A549 (cell line): ENCODE measurements around the gene RUNX1. TPM values are rescaled to one million over a fixed set of nuclear protein-coding genes. Genes with fewer than 3 reads are reported as not detected.
A peak's percentile ranks its signal among the peaks of the same experiment; 100 is the strongest.

Source experiments
- ATAC-seq, 2 experiments: fragments of 200-7000 bp in 1 of 2; fragments of >200 bp in 1 of 2; cut with Nextera tagmentation in 1 of 2; cut with Tn5 transposase in 1 of 2; 3 replicates each; pipeline versions ENCODE4 v1.8.0 to v1.9.1; 2018 to 2020; ENCODE audit warnings: mild to moderate bottlenecking in 1 of 2, moderate library complexity in 1 of 2
- CTCF ChIA-PET: fragments of 300-600 bp; sonication (Branson Sonifier 250); formaldehyde crosslinking; extraction: SDS; loops from one replicate; lab custom pipeline; 2021; ENCODE audit warnings: antibody characterized with exemption, inconsistent platforms; lab: Yijun Ruan, JAX
- POLR2A ChIA-PET: fragments of 350-600 bp; formaldehyde crosslinking; extraction: SDS; loops from one replicate; lab custom pipeline; 2021; ENCODE audit warnings: antibody characterized with exemption, inconsistent platforms; lab: Yijun Ruan, JAX
- DNase-seq, 2 experiments: peaks; one replicate each; pipeline versions ENCODE4 v3.0.0 to v3.0.0-alpha.2; 2011 to 2016; ENCODE audit warnings: low read depth in 1 of 2, low spot score in 1 of 2
- FAIRE-seq: peaks from 2 replicates; lab custom pipeline; 2011; peaks lifted over from hg19 to GRCh38; lab: Jason Lieb, UNC
- H3K27ac ChIP-seq, 2 experiments: fragments of >200 bp; sonication (Bioruptor Twin); formaldehyde crosslinking; 3 replicates each; pipeline ENCODE4 v1.5.1; 2016 to 2017
- H3K4me1 ChIP-seq: fragments of >200 bp; sonication (Bioruptor Twin); formaldehyde crosslinking; 3 replicates; pipeline ENCODE4 v1.6.1; 2016
- H3K4me2 ChIP-seq: fragments of >200 bp; sonication (Bioruptor Twin); formaldehyde crosslinking; 3 replicates; pipeline ENCODE4 v1.6.1; 2016
- H3K4me3 ChIP-seq: fragments of >200 bp; sonication (Bioruptor Twin); formaldehyde crosslinking; 3 replicates; pipeline ENCODE4 v1.5.1; 2016
- H3K9me3 ChIP-seq: fragments of >200 bp; sonication (Bioruptor Twin); formaldehyde crosslinking; 3 replicates; pipeline ENCODE4 v1.6.1; 2016
- ATOH8 ChIP-seq: fragments of 250-450 bp; sonication (Bioruptor Pico); IDR thresholded peaks from 2 replicates; pipeline ENCODE4 v1.5.0; 2020; ENCODE audit warnings: low read depth, mild to moderate bottlenecking, moderate library complexity
- BCL3 ChIP-seq: fragments of >200 bp; sonication (Bioruptor Twin); formaldehyde crosslinking; IDR thresholded peaks from 3 replicates; pipeline ENCODE4 v1.6.1; 2016
- CBX2 ChIP-seq: fragments of 200-600 bp; sonication (generic); IDR thresholded peaks from 2 replicates; pipeline ENCODE4 v1.6.1; 2016; ENCODE audit warnings: low read depth, mild to moderate bottlenecking, borderline replicate concordance
- CBX8 ChIP-seq: fragments of 200-600 bp; sonication (generic); IDR thresholded peaks from 2 replicates; pipeline ENCODE4 v1.6.1; 2016
- CHD2 ChIP-seq: fragments of 150-350 bp; IDR thresholded peaks from 2 replicates; pipeline ENCODE4 v1.6.1; 2014; ENCODE audit warnings: low read length; ENCODE audit not compliant: partially characterized antibody
- ELK1 ChIP-seq: fragments of 150-350 bp; IDR thresholded peaks from 2 replicates; pipeline ENCODE4 v1.6.1; 2014; ENCODE audit warnings: low read depth, mild to moderate bottlenecking, low read length
- FOSB ChIP-seq: fragments of 250-450 bp; sonication (Bioruptor Pico); IDR thresholded peaks from 2 replicates; pipeline ENCODE4 v1.5.0; 2020; ENCODE audit warnings: mild to moderate bottlenecking, moderate library complexity
- FOXS1 ChIP-seq: fragments of 250-450 bp; sonication (Bioruptor Pico); IDR thresholded peaks from 2 replicates; pipeline ENCODE4 v1.5.0; 2020; ENCODE audit warnings: mild to moderate bottlenecking, moderate library complexity
- GATA3 ChIP-seq: IDR thresholded peaks from 2 replicates; pipeline ENCODE4 v1.6.1; 2012; ENCODE audit warnings: borderline replicate concordance
- HOXB13 ChIP-seq: fragments of 250-450 bp; sonication (Bioruptor Pico); IDR thresholded peaks from 2 replicates; pipeline ENCODE4 v1.5.0; 2020; ENCODE audit warnings: low read depth, mild to moderate bottlenecking, moderate library complexity
- HOXB5 ChIP-seq: fragments of 250-450 bp; sonication (Bioruptor Pico); IDR thresholded peaks from 2 replicates; pipeline ENCODE4 v1.5.0; 2020; ENCODE audit warnings: mild to moderate bottlenecking, moderate library complexity
- JUN ChIP-seq, 2 experiments: fragments of >200 bp; sonication (Bioruptor Twin); formaldehyde crosslinking; IDR thresholded peaks; 2 replicates in 1 of 2; 3 replicates in 1 of 2; pipeline ENCODE4 v1.6.1; 2016 to 2017
- KDM1A ChIP-seq: fragments of 200-600 bp; sonication (generic); IDR thresholded peaks from 2 replicates; pipeline ENCODE4 v1.6.1; 2016; ENCODE audit warnings: low read depth, mild to moderate bottlenecking
- MAFK ChIP-seq: fragments of 450-650 bp; IDR thresholded peaks from 2 replicates; pipeline ENCODE4 v1.6.1; 2014; ENCODE audit not compliant: partially characterized antibody
- POLR2A ChIP-seq: IDR thresholded peaks from 2 replicates; pipeline ENCODE4 v1.6.1; 2012; ENCODE audit warnings: mild to moderate bottlenecking, low read length
- POLR2AphosphoS2 ChIP-seq: conservative IDR thresholded peaks from 2 replicates; pipeline ENCODE4 v1.6.1; 2012; ENCODE audit warnings: low read length, improper control_type of control experiment, inconsistent platforms
- RARB ChIP-seq: fragments of 250-450 bp; sonication (Bioruptor Pico); IDR thresholded peaks from 2 replicates; pipeline ENCODE4 v1.8.0; 2021; ENCODE audit warnings: mild to moderate bottlenecking, moderate library complexity
- RNF2 ChIP-seq: fragments of 200-600 bp; sonication (generic); IDR thresholded peaks from 2 replicates; pipeline ENCODE4 v1.6.1; 2016; ENCODE audit warnings: low read depth, mild to moderate bottlenecking, antibody characterized with exemption, moderate library complexity, borderline replicate concordance
- SMC3 ChIP-seq: fragments of >200 bp; sonication (Bioruptor Twin); formaldehyde crosslinking; IDR thresholded peaks from 3 replicates; pipeline ENCODE4 v1.6.1; 2018; ENCODE audit warnings: inconsistent platforms
- ZC3H11A ChIP-seq: fragments of 450-650 bp; IDR thresholded peaks from 2 replicates; pipeline ENCODE4 v1.6.1; 2014; ENCODE audit warnings: antibody characterized with exemption, mild to moderate bottlenecking
- WGBS: methylation state at CpG from one replicate; pipeline ENCODE4 v1.1.6; 2017; ENCODE audit errors: missing lambda C conversion rate; 5-methylcytosine and 5-hydroxymethylcytosine counted together
- polyA plus RNA-seq, 4 experiments: library from polyadenylated mRNA; depleted of rRNA in 3 of 4; stranded (reverse); fragments of >200 nt; fragmentation: RNase III in 1 of 4; extraction: RNeasy Plus Mini Kit Qiagen cat#74134 plus additional on column Dnase treatment in 1 of 4; gene quantifications; 2 replicates in 3 of 4; 3 replicates in 1 of 4; pipeline ENCODE4 v1.2.3, GENCODE V29; 2011 to 2017

Gene RUNX1
- polyA plus RNA-seq, 2 of the 4 experiments (the other 2 are of a cell fraction): 5.5 TPM

- ChIA-PET CTCF (no interaction called here), POLR2A (no interaction called here)
- no peak overlapping the region for H3K4me2 ChIP-seq
These were observed 229.6 kb downstream of the RUNX1 start for GRCh38 chr21:34819357-34819999.

GRCh38 chr21:34818662-34819158 lies 230.4 kb downstream of the RUNX1 start:
- 83% methylated on average over 7 of the region's 8 CpGs for WGBS
- DNase-seq (no peak), ATAC-seq (no peak), FAIRE-seq (no peak)
- ChIA-PET CTCF (interaction anchor here (1.1 kb wide), 1 partner anchor 125 kb away, joined by 4 read pairs; no protein-coding TSS in a partner anchor), POLR2A (no interaction called here)
- Histone ChIP-seq H3K4me2 (no peak overlapping the region), H3K27ac (peak overlapping the region in 1 of 2 experiments; percentile 50; a peak in 2 of 6 replicates), H3K4me1 (peaks cover 27% of the 10 kb centered on the region), H3K4me3 (no peak overlapping the region), H3K9me3 (no peaks in the 10 kb centered on the region)
- no peak for TF ChIP-seq FOXS1 (CRISPR knock-in tag)
- no peak for TF ChIP-seq ELK1
- TF ChIP-seq KDM1A: no peak

More at GRCh38 chr21:34819357-34819999, 229.6 kb downstream of the RUNX1 start:
- no peak for FAIRE-seq
- no peak overlapping the region for H3K4me3 ChIP-seq
- H3K9me3 ChIP-seq: no peaks in the 10 kb centered on the region
- no peak for DNase-seq
- peak overlapping the region in 1 of 2 experiments; percentile 50; a peak in 1 of 6 replicates for H3K27ac ChIP-seq
- WGBS: 98% methylated on average over 13 of the region's 15 CpGs
- peaks cover 19% of the 10 kb centered on the region for H3K4me1 ChIP-seq
- TF ChIP-seq FOXS1 (CRISPR knock-in tag): no peak
- TF ChIP-seq FOSB (CRISPR knock-in tag): no peak
- TF ChIP-seq, all 56 proteins: peak for 0
- no peak for ATAC-seq

- Histone ChIP-seq H3K9me3 (no peaks in the 10 kb centered on the region), H3K4me2 (no peak overlapping the region), H3K4me1 (peaks cover 33% of the 10 kb centered on the region), H3K27ac (peak overlapping the region in 1 of 2 experiments; percentile 50; a peak in 2 of 6 replicates), H3K4me3 (no peak overlapping the region)
- FAIRE-seq: no peak
- no peak for DNase-seq
- no peak for ATAC-seq
- CTCF ChIA-PET: interaction anchor here (1.1 kb wide), 1 partner anchor 124 kb away, joined by 4 read pairs; no protein-coding TSS in a partner anchor
- POLR2A ChIA-PET: no interaction called here
- 90% methylated on average over 13 of the region's 16 CpGs for WGBS
- TF ChIP-seq ZC3H11A: no peak
- TF ChIP-seq CBX8: no peak
- no peak for TF ChIP-seq CBX2
- no peak for TF ChIP-seq GATA3
- no peak for TF ChIP-seq HOXB5 (CRISPR knock-in tag)
- no peak for TF ChIP-seq SMC3
- no peak for TF ChIP-seq ATOH8 (CRISPR knock-in tag)
- TF ChIP-seq POLR2A: no peak
- no peak for TF ChIP-seq POLR2AphosphoS2
- TF ChIP-seq MAFK: no peak
- no peak for TF ChIP-seq RARB
- TF ChIP-seq CHD2: no peak
- no peak for TF ChIP-seq HOXB13 (CRISPR knock-in tag)
- no peak for TF ChIP-seq ELK1
- TF ChIP-seq JUN (IDR thresholded peaks at IDR 0.05): no peak
- TF ChIP-seq BCL3: no peak
- no peak for TF ChIP-seq RNF2
These were observed 231.1 kb downstream of the RUNX1 start for GRCh38 chr21:34817821-34818661.
